Hair follicular keratinocyte (primary cell): ENCODE measurements around the gene TREML4. TPM values are rescaled to one million over a fixed set of nuclear protein-coding genes. Genes with fewer than 3 reads are reported as not detected.

ENCODE experiments used
- total RNA-seq: library from RNA; depleted of rRNA; stranded (reverse); fragments of >200 nt; gene quantifications from 2 replicates; pipeline ENCODE4 v1.2.3, GENCODE V29; 2015

Gene TREML4
- total RNA-seq = not detected in 2 replicates

DNA sequence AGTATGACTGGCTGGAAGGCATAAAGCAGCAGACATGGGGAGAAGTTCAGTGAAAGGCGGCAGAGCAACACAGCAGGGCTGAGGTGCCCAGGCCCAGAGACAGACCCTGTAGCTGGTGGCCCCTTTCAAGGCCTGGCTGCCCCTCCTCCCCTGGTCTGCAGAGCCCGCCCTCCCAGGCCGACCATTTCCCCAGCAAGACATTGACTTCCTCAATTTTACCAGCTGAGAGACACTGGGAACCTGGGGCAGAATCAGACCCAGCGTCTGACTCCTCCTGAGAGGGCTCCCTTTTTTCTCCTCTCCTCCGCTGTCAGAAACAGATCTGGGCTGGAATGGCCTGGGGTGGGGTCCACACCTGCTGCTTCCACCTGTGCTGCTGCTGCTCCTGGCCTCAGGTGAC, at the start of gene TREML4:
TSS of gene TREML4 (plus strand) at position 254 of the 400 bp plus-strand sequence. CDS start at position 333, 79 bp downstream.

GRCh38 chr6:41200901-41201763, 27.0 kb upstream of the TREML4 start, which contains the start of gene TREML2:
Gene TREML2 (minus strand): TSS chr6:41201149. CDS start chr6:41201008, 141 bp downstream.

GRCh38 chr6:41286544-41287346, 58.6 kb downstream of the TREML4 start, which contains the start of gene TREM1:
Gene TREM1 (minus strand): TSS chr6:41286682. CDS start chr6:41286655, 27 bp downstream.

Other genes starting within 250 kb of the TREML4 start
- gene UNC5CL, start 189.1 kb upstream of the TREML4 start, total RNA-seq = 0.27 and 0.62 TPM in 2 replicates
- gene TSPO2, start 185.9 kb upstream of the TREML4 start, total RNA-seq = not detected in 2 replicates
- not detected in 2 replicates for gene APOBEC2, start 175.1 kb upstream of the TREML4 start, total RNA-seq
- gene OARD1, start 156.0 kb upstream of the TREML4 start, total RNA-seq = 10.2 and 16.3 TPM in 2 replicates
- 12.7 and 13.7 TPM in 2 replicates for gene NFYA, start 155.4 kb upstream of the TREML4 start, total RNA-seq
- gene TREML1, start 74.0 kb upstream of the TREML4 start, total RNA-seq = 0.78 TPM in 1 of 2 replicates, not detected in the other
- 3.5 and 5.7 TPM in 2 replicates for gene TREM2, start 65.2 kb upstream of the TREML4 start, total RNA-seq
- gene TREML2, start 27.2 kb upstream of the TREML4 start, total RNA-seq = 0.08 and 0.23 TPM in 2 replicates
- gene TREM1, start 58.3 kb downstream of the TREML4 start, total RNA-seq = 0.31 TPM in 1 of 2 replicates, not detected in the other
- gene NCR2, start 107.3 kb downstream of the TREML4 start, total RNA-seq = not detected in 2 replicates